Neural cell (in vitro differentiated cells): Measurements from ENCODE around the gene SLCO2A1.

Experiments used
- TF ChIP-seq, protein P1 (sequence below): fragments of 450-650 bp; IDR thresholded peaks from 2 replicates; pipeline ENCODE4 v1.5.1; 2014; ENCODE audit warnings: antibody characterized with exemption, mild to moderate bottlenecking, moderate library complexity; ENCODE audit not compliant: poor library complexity, severe bottlenecking
- TF ChIP-seq, protein P2 (sequence below): IDR thresholded peaks from 2 replicates; pipeline ENCODE4 v1.6.1; 2012; ENCODE audit warnings: borderline replicate concordance

GRCh38 chr3:133895208-133896001 is 134.3 kb downstream of the SLCO2A1 start, which contains the start of gene RAB6B:
- TF ChIP-seq, protein P1, sequence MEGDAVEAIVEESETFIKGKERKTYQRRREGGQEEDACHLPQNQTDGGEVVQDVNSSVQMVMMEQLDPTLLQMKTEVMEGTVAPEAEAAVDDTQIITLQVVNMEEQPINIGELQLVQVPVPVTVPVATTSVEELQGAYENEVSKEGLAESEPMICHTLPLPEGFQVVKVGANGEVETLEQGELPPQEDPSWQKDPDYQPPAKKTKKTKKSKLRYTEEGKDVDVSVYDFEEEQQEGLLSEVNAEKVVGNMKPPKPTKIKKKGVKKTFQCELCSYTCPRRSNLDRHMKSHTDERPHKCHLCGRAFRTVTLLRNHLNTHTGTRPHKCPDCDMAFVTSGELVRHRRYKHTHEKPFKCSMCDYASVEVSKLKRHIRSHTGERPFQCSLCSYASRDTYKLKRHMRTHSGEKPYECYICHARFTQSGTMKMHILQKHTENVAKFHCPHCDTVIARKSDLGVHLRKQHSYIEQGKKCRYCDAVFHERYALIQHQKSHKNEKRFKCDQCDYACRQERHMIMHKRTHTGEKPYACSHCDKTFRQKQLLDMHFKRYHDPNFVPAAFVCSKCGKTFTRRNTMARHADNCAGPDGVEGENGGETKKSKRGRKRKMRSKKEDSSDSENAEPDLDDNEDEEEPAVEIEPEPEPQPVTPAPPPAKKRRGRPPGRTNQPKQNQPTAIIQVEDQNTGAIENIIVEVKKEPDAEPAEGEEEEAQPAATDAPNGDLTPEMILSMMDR = no peak
- TF ChIP-seq, protein P2, sequence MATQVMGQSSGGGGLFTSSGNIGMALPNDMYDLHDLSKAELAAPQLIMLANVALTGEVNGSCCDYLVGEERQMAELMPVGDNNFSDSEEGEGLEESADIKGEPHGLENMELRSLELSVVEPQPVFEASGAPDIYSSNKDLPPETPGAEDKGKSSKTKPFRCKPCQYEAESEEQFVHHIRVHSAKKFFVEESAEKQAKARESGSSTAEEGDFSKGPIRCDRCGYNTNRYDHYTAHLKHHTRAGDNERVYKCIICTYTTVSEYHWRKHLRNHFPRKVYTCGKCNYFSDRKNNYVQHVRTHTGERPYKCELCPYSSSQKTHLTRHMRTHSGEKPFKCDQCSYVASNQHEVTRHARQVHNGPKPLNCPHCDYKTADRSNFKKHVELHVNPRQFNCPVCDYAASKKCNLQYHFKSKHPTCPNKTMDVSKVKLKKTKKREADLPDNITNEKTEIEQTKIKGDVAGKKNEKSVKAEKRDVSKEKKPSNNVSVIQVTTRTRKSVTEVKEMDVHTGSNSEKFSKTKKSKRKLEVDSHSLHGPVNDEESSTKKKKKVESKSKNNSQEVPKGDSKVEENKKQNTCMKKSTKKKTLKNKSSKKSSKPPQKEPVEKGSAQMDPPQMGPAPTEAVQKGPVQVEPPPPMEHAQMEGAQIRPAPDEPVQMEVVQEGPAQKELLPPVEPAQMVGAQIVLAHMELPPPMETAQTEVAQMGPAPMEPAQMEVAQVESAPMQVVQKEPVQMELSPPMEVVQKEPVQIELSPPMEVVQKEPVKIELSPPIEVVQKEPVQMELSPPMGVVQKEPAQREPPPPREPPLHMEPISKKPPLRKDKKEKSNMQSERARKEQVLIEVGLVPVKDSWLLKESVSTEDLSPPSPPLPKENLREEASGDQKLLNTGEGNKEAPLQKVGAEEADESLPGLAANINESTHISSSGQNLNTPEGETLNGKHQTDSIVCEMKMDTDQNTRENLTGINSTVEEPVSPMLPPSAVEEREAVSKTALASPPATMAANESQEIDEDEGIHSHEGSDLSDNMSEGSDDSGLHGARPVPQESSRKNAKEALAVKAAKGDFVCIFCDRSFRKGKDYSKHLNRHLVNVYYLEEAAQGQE = peak; percentile 6
